Stomach smooth muscle (tissue), 2 donors: ENCODE measurements around the gene USP17L18.
"Not testable (repeated sequence)": the region's sequence is repeated elsewhere in the genome, so short reads cannot be mapped to it uniquely, and the experiment has no call there.

ENCODE experiments used
- H3K27ac ChIP-seq: one replicate; pipeline ENCODE4 v1.7.0; 2013; ENCODE audit warnings: mild to moderate bottlenecking, low read length, inconsistent platforms
- H3K27me3 ChIP-seq, 2 donors: one replicate each; pipeline ENCODE4 v1.7.0; 2013; ENCODE audit warnings: low read length in 2 of 2; ENCODE audit not compliant: insufficient read depth in 2 of 2, control insufficient read depth in 1 of 2
- H3K36me3 ChIP-seq, 2 donors: one replicate each; pipeline ENCODE4 v1.7.0; 2013; ENCODE audit warnings: low read length in 2 of 2; ENCODE audit not compliant: control insufficient read depth in 2 of 2, insufficient read depth in 2 of 2
- H3K4me1 ChIP-seq: one replicate; pipeline ENCODE4 v1.7.0; 2013; ENCODE audit warnings: low read length; ENCODE audit not compliant: control insufficient read depth, insufficient read depth
- H3K4me3 ChIP-seq, 2 donors: one replicate each; pipeline ENCODE4 v1.7.0; 2013; ENCODE audit warnings: low read length in 2 of 2
- H3K9ac ChIP-seq, 2 donors: one replicate each; pipeline ENCODE4 v1.7.0; 2013; ENCODE audit warnings: low read length in 2 of 2, mild to moderate bottlenecking in 1 of 2
- H3K9me3 ChIP-seq, 2 donors: one replicate each; pipeline ENCODE4 v1.7.0; 2013; ENCODE audit warnings: low read length in 2 of 2; ENCODE audit not compliant: control insufficient read depth in 2 of 2
- donor health status: healthy.
- donor health status: Pancreatic carcinoma.

USP17L18 gene

DNA sequence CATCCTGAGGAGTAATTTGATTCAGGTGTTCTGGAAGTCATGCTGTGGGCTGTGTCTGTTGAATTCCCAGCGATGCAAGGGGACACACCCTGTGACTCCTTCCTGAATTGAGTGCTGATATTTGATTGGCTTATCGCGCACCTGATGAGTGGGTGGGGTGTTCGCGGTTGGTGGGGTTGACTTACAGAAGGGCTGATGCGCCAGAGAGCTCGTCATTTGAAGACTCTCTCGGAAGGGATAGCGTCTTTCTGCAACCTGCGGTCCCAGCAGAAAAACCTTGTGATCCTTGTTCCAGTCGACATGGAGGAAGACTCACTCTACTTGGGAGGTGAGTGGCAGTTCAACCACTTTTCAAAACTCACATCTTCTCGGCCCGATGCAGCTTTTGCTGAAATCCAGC is 4.6 kb downstream of the USP17L18 start, which contains the start of gene USP17L19:
TSS of gene USP17L19 (plus strand) at position 301 of the 400 bp plus-strand sequence. CDS start at position 301, 0 bp downstream.
- not testable (repeated sequence) for H3K9me3 ChIP-seq

DNA sequence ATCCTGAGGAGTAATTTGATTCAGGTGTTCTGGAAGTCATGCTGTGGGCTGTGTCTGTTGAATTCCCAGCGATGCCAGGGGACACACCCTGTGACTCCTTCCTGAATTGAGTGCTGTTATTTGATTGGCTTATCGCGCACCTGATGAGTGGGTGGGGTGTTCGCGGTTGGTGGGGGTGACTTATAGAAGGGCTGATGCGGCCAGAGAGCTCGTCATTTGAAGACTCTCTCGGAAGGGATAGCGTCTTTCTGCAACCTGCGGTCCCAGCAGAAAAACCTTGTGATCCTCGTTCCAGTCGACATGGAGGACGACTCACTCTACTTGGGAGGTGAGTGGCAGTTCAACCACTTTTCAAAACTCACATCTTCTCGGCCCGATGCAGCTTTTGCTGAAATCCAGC is 9.4 kb downstream of the USP17L18 start, which contains the start of gene USP17L20:
TSS of gene USP17L20 (plus strand) at position 301 of the 400 bp plus-strand sequence. CDS start at position 301, 0 bp downstream.
- H3K4me1 ChIP-seq, H3K36me3 ChIP-seq, H3K27ac ChIP-seq, H3K9me3 ChIP-seq, H3K4me3 ChIP-seq, H3K9ac ChIP-seq, H3K27me3 ChIP-seq: not testable (repeated sequence)

More for the DNA sequence above, 4.6 kb downstream of the USP17L18 start, which contains the start of gene USP17L19:
- not testable (repeated sequence) for H3K36me3 ChIP-seq, H3K4me1 ChIP-seq, H3K27ac ChIP-seq, H3K4me3 ChIP-seq, H3K27me3 ChIP-seq, H3K9ac ChIP-seq

DNA sequence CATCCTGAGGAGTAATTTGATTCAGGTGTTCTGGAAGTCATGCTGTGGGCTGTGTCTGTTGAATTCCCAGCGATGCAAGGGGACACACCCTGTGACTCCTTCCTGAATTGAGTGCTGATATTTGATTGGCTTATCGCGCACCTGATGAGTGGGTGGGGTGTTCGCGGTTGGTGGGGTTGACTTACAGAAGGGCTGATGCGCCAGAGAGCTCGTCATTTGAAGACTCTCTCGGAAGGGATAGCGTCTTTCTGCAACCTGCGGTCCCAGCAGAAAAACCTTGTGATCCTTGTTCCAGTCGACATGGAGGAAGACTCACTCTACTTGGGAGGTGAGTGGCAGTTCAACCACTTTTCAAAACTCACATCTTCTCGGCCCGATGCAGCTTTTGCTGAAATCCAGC is 14.1 kb downstream of the USP17L18 start, which contains the start of gene USP17L21:
TSS of gene USP17L21 (plus strand) at position 301 of the 400 bp plus-strand sequence. CDS start at position 301, 0 bp downstream.
- not testable (repeated sequence) for H3K9me3 ChIP-seq, H3K27me3 ChIP-seq, H3K9ac ChIP-seq, H3K4me3 ChIP-seq, H3K36me3 ChIP-seq, H3K4me1 ChIP-seq, H3K27ac ChIP-seq

DNA sequence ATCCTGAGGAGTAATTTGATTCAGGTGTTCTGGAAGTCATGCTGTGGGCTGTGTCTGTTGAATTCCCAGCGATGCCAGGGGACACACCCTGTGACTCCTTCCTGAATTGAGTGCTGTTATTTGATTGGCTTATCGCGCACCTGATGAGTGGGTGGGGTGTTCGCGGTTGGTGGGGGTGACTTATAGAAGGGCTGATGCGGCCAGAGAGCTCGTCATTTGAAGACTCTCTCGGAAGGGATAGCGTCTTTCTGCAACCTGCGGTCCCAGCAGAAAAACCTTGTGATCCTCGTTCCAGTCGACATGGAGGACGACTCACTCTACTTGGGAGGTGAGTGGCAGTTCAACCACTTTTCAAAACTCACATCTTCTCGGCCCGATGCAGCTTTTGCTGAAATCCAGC is 18.9 kb downstream of the USP17L18 start, which contains the start of gene USP17L22:
TSS of gene USP17L22 (plus strand) at position 301 of the 400 bp plus-strand sequence. CDS start at position 301, 0 bp downstream.
- H3K36me3 ChIP-seq, H3K27ac ChIP-seq, H3K27me3 ChIP-seq, H3K4me1 ChIP-seq, H3K9ac ChIP-seq, H3K4me3 ChIP-seq, H3K9me3 ChIP-seq: not testable (repeated sequence)

DNA sequence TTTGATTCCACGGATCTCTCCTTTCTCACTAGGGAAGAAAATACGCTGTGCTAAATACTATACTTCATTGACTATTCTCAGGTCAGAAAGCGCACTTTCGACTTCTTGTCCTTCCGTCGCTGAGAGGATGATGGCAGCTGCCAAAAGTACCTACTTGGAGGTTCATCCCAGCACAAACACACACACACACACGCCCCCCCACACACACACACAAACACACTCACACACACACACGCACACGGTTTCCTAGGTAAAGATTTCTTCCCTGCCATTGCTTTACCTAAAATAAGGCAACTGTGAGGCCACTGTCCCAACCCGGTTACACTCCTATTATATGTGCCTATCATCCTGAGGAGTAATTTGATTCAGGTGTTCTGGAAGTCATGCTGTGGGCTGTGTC is 23.3 kb downstream of the USP17L18 start:
- not testable (repeated sequence) for H3K36me3 ChIP-seq, H3K27me3 ChIP-seq, H3K4me1 ChIP-seq, H3K4me3 ChIP-seq, H3K9me3 ChIP-seq, H3K9ac ChIP-seq, H3K27ac ChIP-seq
